GM12873 (cell line): ENCODE data around the gene EVPL.

ENCODE experiments used
- CTCF ChIP-seq: IDR thresholded peaks from 2 replicates; pipeline ENCODE4 v1.5.1; 2012; ENCODE audit warnings: low read depth, mild to moderate bottlenecking, moderate library complexity, low read length, control low read depth; ENCODE audit not compliant: insufficient read depth; ENCODE audit errors: missing control alignments

Gene EVPL

GRCh38 chr17:76049836-76050537 is 22.9 kb upstream of the EVPL start:
- no peak for TF ChIP-seq CTCF

- no peak for TF ChIP-seq CTCF
These were observed 22.1 kb upstream of the EVPL start for GRCh38 chr17:76049239-76049638.

GRCh38 chr17:76048711-76049110 is 21.6 kb upstream of the EVPL start:
- TF ChIP-seq CTCF = no peak

GRCh38 chr17:76048025-76048605 is 21.0 kb upstream of the EVPL start:
- no peak for TF ChIP-seq CTCF

GRCh38 chr17:76046064-76046463 is 19.0 kb upstream of the EVPL start:
- no peak for TF ChIP-seq CTCF

GRCh38 chr17:76040376-76040775 is 13.3 kb upstream of the EVPL start:
- no peak for TF ChIP-seq CTCF

GRCh38 chr17:76039121-76039520 is 12.0 kb upstream of the EVPL start:
- TF ChIP-seq CTCF = no peak
